Activated B cell treated with CpG ODN at 0.5 μM for 24 hours (primary cell): ENCODE results near the gene TTN. TPM values are rescaled to one million over a fixed set of nuclear protein-coding genes. Genes with fewer than 3 reads are reported as not detected.

Source experiments
- ATAC-seq: fragments of 200-7000 bp; cut with Tn5 transposase; one replicate; pipeline ENCODE4 v1.10.0; 2021; ENCODE audit warnings: low read depth, mild to moderate bottlenecking, moderate library complexity
- CTCF ChIA-PET: fragments of 350-600 bp; sonication (Branson Sonifier 250); formaldehyde crosslinking; loops from one replicate; lab custom pipeline; 2021; ENCODE audit warnings: antibody characterized with exemption; lab: Charles Lee
- POLR2A ChIA-PET: fragments of 350-600 bp; sonication (Branson Sonifier 250); formaldehyde crosslinking; loops from one replicate; lab custom pipeline; 2021; ENCODE audit warnings: antibody characterized with exemption; lab: Charles Lee
- DNase-seq: peaks from one replicate; pipeline ENCODE4 v3.0.0; 2022
- H3K27ac Mint-ChIP-seq: one replicate; pipeline ENCODE4 v1.8.0; 2020; ENCODE audit warnings: mixed read lengths
- H3K27me3 Mint-ChIP-seq: one replicate; pipeline ENCODE4 v1.8.0; 2021; ENCODE audit warnings: mixed read lengths
- H3K36me3 Mint-ChIP-seq: one replicate; pipeline ENCODE4 v1.8.0; 2021; ENCODE audit warnings: low read depth, mixed read lengths
- H3K4me1 Mint-ChIP-seq: one replicate; pipeline ENCODE4 v1.8.0; 2021; ENCODE audit warnings: mixed read lengths
- H3K4me3 Mint-ChIP-seq: one replicate; pipeline ENCODE4 v1.8.0; 2020; ENCODE audit warnings: mild to moderate bottlenecking, mixed read lengths
- H3K9me3 Mint-ChIP-seq: one replicate; pipeline ENCODE4 v1.8.0; 2020; ENCODE audit warnings: mixed read lengths
- CTCF ChIP-seq: fragments of 200-600 bp; IDR thresholded peaks from one replicate; pipeline ENCODE4 v1.8.0; 2022; ENCODE audit warnings: antibody characterized with exemption, mild to moderate bottlenecking
- intact Hi-C: fragments of 100-400 bp; cut with micrococcal nuclease; formaldehyde crosslinking; loops from one replicate; pipeline ENCODE4 v1.15.1; 2024
- total RNA-seq: library from RNA; stranded (reverse); gene quantifications from 2 replicates; pipeline ENCODE4 v1.2.3, GENCODE V29; 2022

The TTN gene
- total RNA-seq, 1 donor from 2014 or later, result 40.0 TPM

GRCh38 chr2:178480227-178481181, 326.7 kb downstream of the TTN start, which contains the start of gene PLEKHA3:
PLEKHA3 (plus strand) TSS chr2:178480457; CDS start chr2:178480870, 413 bp downstream.
- ATAC-seq, result peak; percentile 59
- Mint-ChIP-seq H3K36me3 (peaks cover 12% of the 10 kb centered on the region), H3K9me3 (no peaks in the 10 kb centered on the region), H3K4me3 (peak within 1 kb of the TSS; percentile 94), H3K27me3 (no peaks in the 10 kb centered on the region), H3K4me1 (peaks cover 55% of the 10 kb centered on the region), H3K27ac (peak within 1 kb of the TSS; percentile 97)
- TF ChIP-seq CTCF, result no peak
- DNase-seq, result peak; percentile 79
- ChIA-PET POLR2A (interaction anchor here (1.1 to 4.1 kb wide), 3 partner anchors 30 to 197 kb away, joined by 3 to 70 read pairs (median 4); partner anchors contain the start of genes PJVK and PRKRA), CTCF (no interaction called here)
- intact Hi-C loops, result loop anchor here (1.0 to 2.0 kb wide), 3 partner anchors 14 to 50 kb away; no protein-coding TSS in a partner anchor

GRCh38 chr2:178479758-178480226, 327.4 kb downstream of the TTN start:
- H3K9me3 Mint-ChIP-seq, result no peaks in the 10 kb centered on the region
- no peak for DNase-seq
- ChIA-PET POLR2A (interaction anchor here (1.1 to 4.1 kb wide), 3 partner anchors 29 to 198 kb away, joined by 3 to 70 read pairs (median 4); partner anchors contain the start of genes PJVK and PRKRA), CTCF (no interaction called here)
- H3K27me3 Mint-ChIP-seq, result no peaks in the 10 kb centered on the region
- TF ChIP-seq CTCF, result no peak
- H3K4me1 Mint-ChIP-seq, result peaks cover 54% of the 10 kb centered on the region
- ATAC-seq, result no peak
- peak overlapping the region; percentile 94 for H3K4me3 Mint-ChIP-seq
- H3K27ac Mint-ChIP-seq, result peak overlapping the region; percentile 97
- intact Hi-C loops, result loop anchor here (1.0 to 5.0 kb wide), 6 partner anchors 15 to 1215 kb away; partner anchors contain the start of gene NFE2L2
- peaks cover 9% of the 10 kb centered on the region for H3K36me3 Mint-ChIP-seq

- H3K9me3 Mint-ChIP-seq, result no peaks in the 10 kb centered on the region
- H3K4me3 Mint-ChIP-seq, result peak overlapping the region; percentile 94
- ATAC-seq, result no peak
- peak overlapping the region; percentile 97 for H3K27ac Mint-ChIP-seq
- H3K27me3 Mint-ChIP-seq, result no peaks in the 10 kb centered on the region
- H3K4me1 Mint-ChIP-seq, result peaks cover 49% of the 10 kb centered on the region
- no peak for DNase-seq
- intact Hi-C loops, result loop anchor here (2.0 to 5.0 kb wide), 3 partner anchors 118 to 1214 kb away; partner anchors contain the start of gene NFE2L2
- CTCF ChIA-PET, result no interaction called here
- TF ChIP-seq CTCF, result no peak
- H3K36me3 Mint-ChIP-seq, result peaks cover 9% of the 10 kb centered on the region
- POLR2A ChIA-PET, result interaction anchor here (1.1 to 4.1 kb wide), 3 partner anchors 29 to 198 kb away, joined by 3 to 70 read pairs (median 4); partner anchors contain the start of genes PJVK and PRKRA
These were observed 328.0 kb downstream of the TTN start for GRCh38 chr2:178479275-178479616.

DNA sequence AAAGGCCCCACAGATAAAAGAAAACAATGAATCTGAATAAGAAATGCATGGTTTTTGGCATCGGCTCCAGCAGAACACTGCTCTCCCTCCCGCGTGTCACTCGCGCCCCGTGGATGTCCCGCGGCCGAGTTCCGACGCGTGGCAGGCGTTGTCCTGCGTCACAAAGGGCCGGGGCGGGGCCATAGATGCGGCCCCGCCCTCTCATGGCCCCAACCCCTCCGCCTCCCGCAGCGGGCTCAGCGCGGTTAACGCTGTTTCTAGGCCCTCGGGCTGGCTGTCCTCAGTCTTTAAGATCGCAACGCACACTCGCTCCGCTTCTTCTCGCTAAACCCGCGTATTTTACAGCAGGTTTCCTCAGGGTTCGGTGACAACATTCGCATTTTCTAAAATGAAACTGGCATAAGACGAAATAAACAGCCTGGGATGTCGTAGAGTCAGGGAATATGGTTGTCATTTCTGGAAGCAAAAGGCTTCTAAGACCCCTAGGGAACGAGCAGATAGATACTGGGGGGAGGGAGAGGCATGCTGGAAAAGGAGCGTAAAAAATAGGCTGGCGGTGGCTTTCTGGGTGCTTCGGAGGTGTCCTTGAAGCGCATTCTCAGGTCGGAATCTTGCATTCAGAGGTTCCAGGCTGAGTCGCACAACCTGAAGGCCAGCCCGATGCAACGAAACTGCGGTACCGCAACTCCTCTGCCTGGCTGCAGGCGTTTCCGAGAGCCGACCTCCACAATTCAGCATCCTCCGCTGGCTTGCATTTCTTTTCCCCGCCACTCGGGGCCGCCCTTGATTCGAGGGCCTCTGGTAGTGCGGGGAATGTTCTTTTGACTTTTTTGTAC, 328.6 kb downstream of the TTN start, which contains the start of gene FKBP7:
TSS of gene FKBP7 (minus strand) at position 162 of the 836 bp plus-strand sequence. CDS start at position 61, 101 bp downstream.
- CTCF ChIA-PET, result no interaction called here
- peak within 1 kb of the TSS; percentile 94 for H3K4me3 Mint-ChIP-seq
- intact Hi-C loops, result loop anchor here (1.0 to 5.0 kb wide), 5 partner anchors 27 to 1214 kb away; partner anchors contain the start of genes NFE2L2, PJVK and PRKRA
- peaks cover 9% of the 10 kb centered on the region for H3K36me3 Mint-ChIP-seq
- H3K27me3 Mint-ChIP-seq, result no peaks in the 10 kb centered on the region
- H3K4me1 Mint-ChIP-seq, result peaks cover 43% of the 10 kb centered on the region
- peak; percentile 69 for DNase-seq
- ATAC-seq, result peak; percentile 70
- POLR2A ChIA-PET, result interaction anchor here (1.0 kb wide), 1 partner anchor 28 kb away, joined by 4 read pairs; the partner anchor contains the start of genes PJVK and PRKRA
- H3K9me3 Mint-ChIP-seq, result no peaks in the 10 kb centered on the region
- peak within 1 kb of the TSS; percentile 97 for H3K27ac Mint-ChIP-seq
- no peak for TF ChIP-seq CTCF
